ENCODE data around the gene WDR17. TPM values are rescaled to one million over a fixed set of nuclear protein-coding genes. Genes with fewer than 3 reads are reported as not detected.

The WDR17 gene
- total RNA-seq, 1 donor = 0.36 TPM

DNA sequence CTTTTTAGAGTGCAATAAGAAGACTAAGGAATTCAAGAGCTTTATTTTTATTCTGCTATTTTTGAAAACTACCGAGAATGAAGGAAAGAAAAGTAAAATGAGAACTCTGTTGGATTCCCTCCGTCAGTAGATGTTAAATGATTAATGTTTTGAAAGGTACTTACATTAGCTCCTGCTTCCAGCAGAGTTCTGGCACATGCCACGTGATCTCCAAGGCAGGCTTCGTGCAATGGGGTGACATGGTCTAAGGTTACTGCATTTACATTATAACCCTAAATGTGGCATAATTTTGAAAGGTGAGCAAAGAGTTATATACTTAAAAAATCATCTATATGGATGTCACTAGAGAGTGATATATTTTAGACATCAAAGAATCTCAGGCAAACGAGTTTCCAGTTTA lies 156.5 kb downstream of the WDR17 start:
- H3K9me3 ChIP-seq (ENCODE audit: low read depth, low read length) = no peaks in the 10 kb centered on the region
- no peaks in the 10 kb centered on the region for H3K4me1 ChIP-seq (ENCODE audit: insufficient read depth, low read length)
- no peak overlapping the region for H3K4me2 ChIP-seq (ENCODE audit: insufficient read depth, low read length)
- no peaks in the 10 kb centered on the region for H3K36me3 ChIP-seq (ENCODE audit: insufficient read depth, low read length)
- TF ChIP-seq, protein P1, sequence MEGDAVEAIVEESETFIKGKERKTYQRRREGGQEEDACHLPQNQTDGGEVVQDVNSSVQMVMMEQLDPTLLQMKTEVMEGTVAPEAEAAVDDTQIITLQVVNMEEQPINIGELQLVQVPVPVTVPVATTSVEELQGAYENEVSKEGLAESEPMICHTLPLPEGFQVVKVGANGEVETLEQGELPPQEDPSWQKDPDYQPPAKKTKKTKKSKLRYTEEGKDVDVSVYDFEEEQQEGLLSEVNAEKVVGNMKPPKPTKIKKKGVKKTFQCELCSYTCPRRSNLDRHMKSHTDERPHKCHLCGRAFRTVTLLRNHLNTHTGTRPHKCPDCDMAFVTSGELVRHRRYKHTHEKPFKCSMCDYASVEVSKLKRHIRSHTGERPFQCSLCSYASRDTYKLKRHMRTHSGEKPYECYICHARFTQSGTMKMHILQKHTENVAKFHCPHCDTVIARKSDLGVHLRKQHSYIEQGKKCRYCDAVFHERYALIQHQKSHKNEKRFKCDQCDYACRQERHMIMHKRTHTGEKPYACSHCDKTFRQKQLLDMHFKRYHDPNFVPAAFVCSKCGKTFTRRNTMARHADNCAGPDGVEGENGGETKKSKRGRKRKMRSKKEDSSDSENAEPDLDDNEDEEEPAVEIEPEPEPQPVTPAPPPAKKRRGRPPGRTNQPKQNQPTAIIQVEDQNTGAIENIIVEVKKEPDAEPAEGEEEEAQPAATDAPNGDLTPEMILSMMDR (IDR thresholded peaks at IDR 0.05; ENCODE audit: extremely low read depth, low read depth, low read length) = no peak
- no peak for DNase-seq (ENCODE audit: insufficient read length, low spot score, missing footprints)
- no peaks in the 10 kb centered on the region for H4K20me1 ChIP-seq (ENCODE audit: insufficient read depth, low read length)
- no peak overlapping the region for H3K27ac ChIP-seq (ENCODE audit: low read depth, low read length)
- H3K79me2 ChIP-seq (ENCODE audit: insufficient read depth, low read length) = no peaks in the 10 kb centered on the region
- H3K27me3 ChIP-seq (ENCODE audit: insufficient read depth, low read length) = no peaks in the 10 kb centered on the region
- no peak overlapping the region for H2AFZ ChIP-seq (ENCODE audit: low read length)
- H3K4me3 ChIP-seq (ENCODE audit: insufficient read depth, low read length) = no peak overlapping the region

DNA sequence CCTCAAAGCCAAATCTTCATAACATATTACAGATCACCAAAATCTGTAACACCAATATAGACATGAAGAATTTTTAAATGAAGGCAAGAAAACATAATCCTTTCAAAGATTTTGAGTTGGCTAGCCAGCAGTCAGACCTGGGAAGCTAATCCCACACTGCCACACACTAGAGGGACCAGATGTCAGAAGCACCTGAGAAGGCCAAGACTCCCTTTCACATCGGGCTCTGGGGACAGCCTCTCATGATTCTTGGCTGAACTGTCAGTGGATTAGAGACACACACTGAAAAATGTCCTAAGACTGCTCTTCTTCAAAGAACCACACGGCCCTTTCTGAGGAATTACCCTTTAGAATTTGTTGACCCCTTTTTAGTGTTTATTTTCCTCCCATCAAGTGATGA lies 157.9 kb downstream of the WDR17 start:
- no peaks in the 10 kb centered on the region for H3K4me1 ChIP-seq (ENCODE audit: insufficient read depth, low read length)
- no peak overlapping the region for H3K4me2 ChIP-seq (ENCODE audit: insufficient read depth, low read length)
- H3K4me3 ChIP-seq (ENCODE audit: insufficient read depth, low read length) = no peak overlapping the region
- no peaks in the 10 kb centered on the region for H3K27me3 ChIP-seq (ENCODE audit: insufficient read depth, low read length)
- H3K27ac ChIP-seq (ENCODE audit: low read depth, low read length) = no peak overlapping the region
- TF ChIP-seq, protein P1 (IDR thresholded peaks at IDR 0.05; ENCODE audit: extremely low read depth, low read depth, low read length) = no peak
- DNase-seq (ENCODE audit: insufficient read length, low spot score, missing footprints) = no peak
- no peaks in the 10 kb centered on the region for H3K79me2 ChIP-seq (ENCODE audit: insufficient read depth, low read length)
- H3K36me3 ChIP-seq (ENCODE audit: insufficient read depth, low read length) = no peaks in the 10 kb centered on the region
- H3K9me3 ChIP-seq (ENCODE audit: low read depth, low read length) = no peaks in the 10 kb centered on the region
- H2AFZ ChIP-seq (ENCODE audit: low read length) = no peak overlapping the region
- no peaks in the 10 kb centered on the region for H4K20me1 ChIP-seq (ENCODE audit: insufficient read depth, low read length)

GRCh38 chr4:176226736-176227135 lies 161.1 kb downstream of the WDR17 start:
- no peak overlapping the region for H2AFZ ChIP-seq (ENCODE audit: low read length)

DNA sequence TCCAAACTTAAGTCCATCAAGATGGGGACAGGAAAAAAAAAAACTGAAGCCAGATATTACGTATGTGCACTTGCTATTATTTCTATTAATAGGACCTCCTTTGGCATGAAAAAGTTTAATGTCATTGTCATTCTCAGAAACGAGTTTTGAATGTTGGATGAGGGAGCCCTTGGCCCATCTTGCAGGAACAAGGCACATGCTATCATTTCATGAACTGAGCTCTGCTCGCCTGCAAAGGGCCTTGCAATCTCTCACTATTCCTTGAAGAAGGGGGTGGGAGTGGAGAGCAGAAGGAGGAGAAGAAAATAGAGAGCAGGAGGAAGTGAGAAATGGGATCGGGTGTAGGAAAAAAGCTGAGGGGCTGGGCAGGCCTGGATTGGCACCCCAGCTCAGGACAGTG lies 164.0 kb downstream of the WDR17 start:
- no peaks in the 10 kb centered on the region for H3K79me2 ChIP-seq (ENCODE audit: insufficient read depth, low read length)
- no peaks in the 10 kb centered on the region for H4K20me1 ChIP-seq (ENCODE audit: insufficient read depth, low read length)
- no peak for DNase-seq (ENCODE audit: insufficient read length, low spot score, missing footprints)

More at GRCh38 chr4:176226736-176227135, 161.1 kb downstream of the WDR17 start:
- Histone ChIP-seq H4K20me1 (ENCODE audit: insufficient read depth, low read length) (no peaks in the 10 kb centered on the region), H3K4me2 (ENCODE audit: insufficient read depth, low read length) (no peak overlapping the region), H3K4me3 (ENCODE audit: insufficient read depth, low read length) (no peak overlapping the region), H3K4me1 (ENCODE audit: insufficient read depth, low read length) (no peaks in the 10 kb centered on the region), H3K79me2 (ENCODE audit: insufficient read depth, low read length) (no peaks in the 10 kb centered on the region), H3K9me3 (ENCODE audit: low read depth, low read length) (no peaks in the 10 kb centered on the region), H3K36me3 (ENCODE audit: insufficient read depth, low read length) (no peaks in the 10 kb centered on the region), H3K27ac (ENCODE audit: low read depth, low read length) (no peak overlapping the region), H3K27me3 (ENCODE audit: insufficient read depth, low read length) (no peaks in the 10 kb centered on the region)
- TF ChIP-seq, protein P1 (IDR thresholded peaks at IDR 0.05; ENCODE audit: extremely low read depth, low read depth, low read length) = no peak
- DNase-seq (ENCODE audit: insufficient read length, low spot score, missing footprints) = no peak

More for the DNA sequence above, 164.0 kb downstream of the WDR17 start:
- H3K27me3 ChIP-seq (ENCODE audit: insufficient read depth, low read length) = no peaks in the 10 kb centered on the region
- H3K4me3 ChIP-seq (ENCODE audit: insufficient read depth, low read length) = no peak overlapping the region
- no peak overlapping the region for H3K4me2 ChIP-seq (ENCODE audit: insufficient read depth, low read length)
- peak overlapping the region; percentile 48 for H2AFZ ChIP-seq (ENCODE audit: low read length)
- no peaks in the 10 kb centered on the region for H3K4me1 ChIP-seq (ENCODE audit: insufficient read depth, low read length)
- H3K27ac ChIP-seq (ENCODE audit: low read depth, low read length) = no peak overlapping the region
- no peaks in the 10 kb centered on the region for H3K36me3 ChIP-seq (ENCODE audit: insufficient read depth, low read length)
- H3K9me3 ChIP-seq (ENCODE audit: low read depth, low read length) = no peaks in the 10 kb centered on the region
- TF ChIP-seq, protein P1 (IDR thresholded peaks at IDR 0.05; ENCODE audit: extremely low read depth, low read depth, low read length) = no peak

Small RNA genes lying within 50 kb of the gene (small RNA-seq; reads per million reads assigned to genes)
- not detected for gene RF00432

Other genes starting within 250 kb of the WDR17 start
- 0.59 and 0.72 TPM in 2 replicates for gene SPATA4, start 129.7 kb downstream of the WDR17 start, total RNA-seq
- gene ASB5, start 203.4 kb downstream of the WDR17 start, total RNA-seq = 0.29 and 1.1 TPM in 2 replicates

All from osteoblast (primary cell).